ENCODE results near the gene ELOA2.
"Not testable (repeated sequence)": the region's sequence is repeated elsewhere in the genome, so short reads cannot be mapped to it uniquely, and the experiment has no call there.

DNA sequence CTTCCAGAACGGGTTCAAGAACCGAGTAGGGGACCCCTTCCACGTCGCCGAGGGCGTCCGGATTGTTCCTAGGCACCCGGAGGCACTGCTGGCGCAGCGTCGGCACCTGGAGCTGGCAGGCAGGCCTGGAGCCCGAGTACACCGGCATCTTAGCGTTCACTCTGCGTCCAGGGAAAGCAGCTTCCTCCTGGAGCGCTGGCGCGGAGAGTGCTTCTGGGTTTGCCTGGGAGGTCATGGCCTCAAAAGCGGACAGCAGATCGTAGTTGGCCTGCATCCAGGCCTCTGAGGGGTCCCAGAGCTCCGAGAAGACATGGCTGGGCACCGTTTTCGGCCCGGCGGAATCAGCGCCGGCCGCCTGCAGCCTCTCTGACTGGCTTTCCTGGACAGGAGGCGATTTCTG is 6.7 kb downstream of the ELOA2 start:
- TF ChIP-seq, protein P1, sequence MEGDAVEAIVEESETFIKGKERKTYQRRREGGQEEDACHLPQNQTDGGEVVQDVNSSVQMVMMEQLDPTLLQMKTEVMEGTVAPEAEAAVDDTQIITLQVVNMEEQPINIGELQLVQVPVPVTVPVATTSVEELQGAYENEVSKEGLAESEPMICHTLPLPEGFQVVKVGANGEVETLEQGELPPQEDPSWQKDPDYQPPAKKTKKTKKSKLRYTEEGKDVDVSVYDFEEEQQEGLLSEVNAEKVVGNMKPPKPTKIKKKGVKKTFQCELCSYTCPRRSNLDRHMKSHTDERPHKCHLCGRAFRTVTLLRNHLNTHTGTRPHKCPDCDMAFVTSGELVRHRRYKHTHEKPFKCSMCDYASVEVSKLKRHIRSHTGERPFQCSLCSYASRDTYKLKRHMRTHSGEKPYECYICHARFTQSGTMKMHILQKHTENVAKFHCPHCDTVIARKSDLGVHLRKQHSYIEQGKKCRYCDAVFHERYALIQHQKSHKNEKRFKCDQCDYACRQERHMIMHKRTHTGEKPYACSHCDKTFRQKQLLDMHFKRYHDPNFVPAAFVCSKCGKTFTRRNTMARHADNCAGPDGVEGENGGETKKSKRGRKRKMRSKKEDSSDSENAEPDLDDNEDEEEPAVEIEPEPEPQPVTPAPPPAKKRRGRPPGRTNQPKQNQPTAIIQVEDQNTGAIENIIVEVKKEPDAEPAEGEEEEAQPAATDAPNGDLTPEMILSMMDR (IDR thresholded peaks at IDR 0.05; ENCODE audit: low read depth, low read length, missing input control): not testable (repeated sequence)
- not testable (repeated sequence) for TF ChIP-seq TAF1 (conservative IDR thresholded peaks at IDR 0.05); YY1 (IDR thresholded peaks at IDR 0.05)
- TF ChIP-seq, protein P2, sequence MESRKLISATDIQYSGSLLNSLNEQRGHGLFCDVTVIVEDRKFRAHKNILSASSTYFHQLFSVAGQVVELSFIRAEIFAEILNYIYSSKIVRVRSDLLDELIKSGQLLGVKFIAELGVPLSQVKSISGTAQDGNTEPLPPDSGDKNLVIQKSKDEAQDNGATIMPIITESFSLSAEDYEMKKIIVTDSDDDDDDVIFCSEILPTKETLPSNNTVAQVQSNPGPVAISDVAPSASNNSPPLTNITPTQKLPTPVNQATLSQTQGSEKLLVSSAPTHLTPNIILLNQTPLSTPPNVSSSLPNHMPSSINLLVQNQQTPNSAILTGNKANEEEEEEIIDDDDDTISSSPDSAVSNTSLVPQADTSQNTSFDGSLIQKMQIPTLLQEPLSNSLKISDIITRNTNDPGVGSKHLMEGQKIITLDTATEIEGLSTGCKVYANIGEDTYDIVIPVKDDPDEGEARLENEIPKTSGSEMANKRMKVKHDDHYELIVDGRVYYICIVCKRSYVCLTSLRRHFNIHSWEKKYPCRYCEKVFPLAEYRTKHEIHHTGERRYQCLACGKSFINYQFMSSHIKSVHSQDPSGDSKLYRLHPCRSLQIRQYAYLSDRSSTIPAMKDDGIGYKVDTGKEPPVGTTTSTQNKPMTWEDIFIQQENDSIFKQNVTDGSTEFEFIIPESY (IDR thresholded peaks at IDR 0.05): not testable (repeated sequence)

Measured in liver (tissue), 3 donors.